T-helper 1 cell (primary cell): ENCODE results near the gene FADS1.
A peak's percentile ranks its signal among the peaks of the same experiment; 100 is the strongest.

Experiments
- DNase-seq, 5 donors: peaks; one replicate each; pipeline ENCODE4 v3.0.0-alpha.2; 2012 to 2020

FADS1 gene

GRCh38 chr11:61820174-61820573 is 3.4 kb upstream of the FADS1 start:
- no peak for DNase-seq

- DNase-seq, result no peak
Measured at GRCh38 chr11:61817471-61818202, 834 bp upstream of the FADS1 start.

GRCh38 chr11:61815790-61816735 is 740 bp downstream of the FADS1 start:
- DNase-seq, result peak in 4 of 5 donors; percentile 30 to 74 (median 32)

GRCh38 chr11:61814958-61815789 is 1.6 kb downstream of the FADS1 start:
- peak in 1 of 5 donors; percentile 91 for DNase-seq

GRCh38 chr11:61814247-61814957 is 2.4 kb downstream of the FADS1 start:
- peak in 1 of 5 donors; percentile 65 for DNase-seq

- DNase-seq, result no peak
Measured at GRCh38 chr11:61812736-61813411, 3.9 kb downstream of the FADS1 start.

- no peak for DNase-seq
Measured at GRCh38 chr11:61811831-61812230, 5.0 kb downstream of the FADS1 start.

- DNase-seq, result no peak
Measured at GRCh38 chr11:61810671-61811175, 6.1 kb downstream of the FADS1 start.

GRCh38 chr11:61806785-61807184 is 10.0 kb downstream of the FADS1 start:
- DNase-seq, result no peak

GRCh38 chr11:61805146-61805545 is 11.7 kb downstream of the FADS1 start:
- no peak for DNase-seq

- DNase-seq, result no peak
Measured at GRCh38 chr11:61803889-61804647, 12.7 kb downstream of the FADS1 start.

- DNase-seq, result no peak
Measured at GRCh38 chr11:61802605-61803004, 14.2 kb downstream of the FADS1 start.

GRCh38 chr11:61800331-61801281 is 16.2 kb downstream of the FADS1 start:
- no peak for DNase-seq

GRCh38 chr11:61799665-61800284 is 17.0 kb downstream of the FADS1 start:
- DNase-seq, result no peak

- DNase-seq, result peak in 4 of 5 donors; percentile 53 to 71 (median 64)
Measured at GRCh38 chr11:61797263-61797944, 19.4 kb downstream of the FADS1 start.

- no peak for DNase-seq
Measured at GRCh38 chr11:61795876-61796526, 20.8 kb downstream of the FADS1 start.

GRCh38 chr11:61795459-61795858 is 21.3 kb downstream of the FADS1 start:
- DNase-seq, result no peak

GRCh38 chr11:61794579-61794978 is 22.2 kb downstream of the FADS1 start:
- no peak for DNase-seq
